Endothelial cell of umbilical vein (primary cell): ENCODE data around the gene TERF2IP. TPM values are rescaled to one million over a fixed set of nuclear protein-coding genes. Genes with fewer than 3 reads are reported as not detected.

Source experiments
- BruUV-seq: library from RNA; stranded (reverse); fragments of 400-500 nt; replicated peaks from 2 replicates; lab custom pipeline; 2021; lab: Mats Ljungman, UMichigan
- CTCF ChIA-PET: fragments of 300-600, 350-600 bp; sonication (Branson Sonifier 250); formaldehyde crosslinking; loops from one replicate; lab custom pipeline; 2021; ENCODE audit warnings: antibody characterized with exemption, inconsistent platforms; lab: Charles Lee
- POLR2A ChIA-PET: fragments of 300-600, 350-600 bp; sonication (Branson Sonifier 250); formaldehyde crosslinking; loops from one replicate; lab custom pipeline; 2021; ENCODE audit warnings: antibody characterized with exemption, inconsistent platforms; lab: Charles Lee
- DNase-seq: peaks from one replicate; pipeline ENCODE4 v3.0.0-alpha.2; 2011; ENCODE audit warnings: low read depth, low spot score
- FAIRE-seq: peaks from 2 replicates; lab custom pipeline; 2011; peaks lifted over from hg19 to GRCh38; lab: Jason Lieb, UNC
- H2AFZ ChIP-seq: 2 replicates; pipeline ENCODE4 v1.6.0; 2012; ENCODE audit warnings: low read depth, low read length, control low read depth, inconsistent platforms
- H3K27ac ChIP-seq: 2 replicates; pipeline ENCODE4 v1.5.1; 2011; ENCODE audit warnings: low read depth, mild to moderate bottlenecking, control low read depth, low read length, moderate library complexity; ENCODE audit not compliant: insufficient read depth
- H3K27me3 ChIP-seq, 2 experiments: 2 replicates each; pipeline versions ENCODE4 v1.6.0 to v1.6.1; 2011; ENCODE audit warnings: low read length in 2 of 2, mixed read lengths in 1 of 2; ENCODE audit not compliant: control insufficient read depth in 2 of 2, insufficient read depth in 2 of 2
- H3K36me3 ChIP-seq, 2 experiments: 2 replicates in 1 of 2; 3 replicates in 1 of 2; pipeline ENCODE4 v1.5.1; 2011; ENCODE audit warnings: low read length in 2 of 2, mild to moderate bottlenecking in 1 of 2, moderate library complexity in 1 of 2; ENCODE audit not compliant: control insufficient read depth in 2 of 2, insufficient read depth in 2 of 2; ENCODE audit errors: extremely low read depth in 1 of 2
- H3K4me1 ChIP-seq: 3 replicates; pipeline ENCODE4 v1.5.1; 2011; ENCODE audit warnings: mild to moderate bottlenecking, low read length; ENCODE audit not compliant: control insufficient read depth, insufficient read depth; ENCODE audit errors: extremely low read depth
- H3K4me2 ChIP-seq: 2 replicates; pipeline ENCODE4 v1.6.1; 2011; ENCODE audit warnings: low read length, control low read depth, mixed read lengths; ENCODE audit not compliant: insufficient read depth
- H3K4me3 ChIP-seq, 3 experiments: fragments of 200-600 bp in 1 of 3; sonication (generic), shearing (Covaris generic) in 1 of 3; replicated peaks in 1 of 3; 2 replicates each; pipeline ENCODE4 v1.5.1; 2011 to 2016; ENCODE audit warnings: control low read depth in 3 of 3, low read length in 3 of 3, mild to moderate bottlenecking in 2 of 3, inconsistent platforms in 1 of 3, low read depth in 1 of 3, moderate library complexity in 1 of 3; ENCODE audit not compliant: insufficient read depth in 1 of 3
- H3K79me2 ChIP-seq: 2 replicates; pipeline ENCODE4 v1.6.0; 2012; ENCODE audit warnings: low read length, inconsistent platforms; ENCODE audit not compliant: control insufficient read depth, insufficient read depth
- H3K9ac ChIP-seq: replicated peaks from 2 replicates; pipeline ENCODE3; 2011; ENCODE audit warnings: low read length, control low read depth; ENCODE audit not compliant: insufficient read depth; ENCODE audit errors: extremely low read depth
- H3K9me1 ChIP-seq: replicated peaks from 3 replicates; pipeline ENCODE4 v1.6.0; 2011; ENCODE audit warnings: mild to moderate bottlenecking, low read length; ENCODE audit not compliant: control insufficient read depth, insufficient read depth; ENCODE audit errors: extremely low read depth
- H3K9me3 ChIP-seq: replicated peaks from 2 replicates; pipeline ENCODE4 v1.5.1; 2012; ENCODE audit warnings: low read length, inconsistent platforms; ENCODE audit not compliant: control insufficient read depth, insufficient read depth
- H4K20me1 ChIP-seq: replicated peaks from 2 replicates; pipeline ENCODE3; 2011; ENCODE audit warnings: mild to moderate bottlenecking, low read length; ENCODE audit not compliant: control insufficient read depth, insufficient read depth; ENCODE audit errors: extremely low read depth
- FOS ChIP-seq: IDR thresholded peaks from 2 replicates; pipeline ENCODE4 v1.6.1; 2011; ENCODE audit warnings: mild to moderate bottlenecking, low read length, moderate library complexity, borderline replicate concordance; ENCODE audit not compliant: insufficient read depth
- JUN ChIP-seq: IDR thresholded peaks from 2 replicates; pipeline ENCODE4 v1.6.1; 2011; ENCODE audit warnings: borderline replicate concordance, low read depth; ENCODE audit not compliant: insufficient read length, insufficient read depth
- POLR2A ChIP-seq: IDR thresholded peaks from 2 replicates; pipeline ENCODE4 v1.6.1; 2012; ENCODE audit warnings: low read depth, mild to moderate bottlenecking, control low read depth, low read length
- dilution Hi-C: fragments of 300-500 bp; cut with MboI; formaldehyde crosslinking; loops from one replicate; pipeline ENCODE4 v1.15.0; 2019; ENCODE audit warnings: low sequenced_read_pairs; ENCODE audit not compliant: extremely low pct_ligation_motif_present
- intact Hi-C: fragments of 100-400 bp; cut with micrococcal nuclease; formaldehyde crosslinking; loops from one replicate; pipeline ENCODE4 v1.10.0; 2022
- polyA plus RNA-seq, 4 experiments: library from polyadenylated mRNA; depleted of rRNA in 3 of 4; stranded (reverse) in 3 of 4; unstranded in 1 of 4; fragments of >200 nt; gene quantifications; 2 replicates each; pipeline versions ENCODE4 v1.2.1 to v1.2.3, GENCODE V29; 2011 to 2012; ENCODE audit warnings: missing spikeins in 1 of 4
- total RNA-seq: library from RNA; stranded (reverse); gene quantifications from 2 replicates; pipeline ENCODE4 v1.2.3, GENCODE V29; 2021
- TF ChIP-seq, protein P1 (sequence below), 2 donors: IDR thresholded peaks; 1 replicate in 1 of 2; 2 replicates in 1 of 2; pipeline ENCODE4 v1.5.1; 2011; ENCODE audit warnings: low read length in 2 of 2, mild to moderate bottlenecking in 2 of 2, moderate library complexity in 2 of 2, control low read depth in 1 of 2, inconsistent platforms in 1 of 2, low read depth in 1 of 2; ENCODE audit not compliant: insufficient read depth in 1 of 2; ENCODE audit errors: extremely low read depth in 1 of 2

TERF2IP gene
- total and polyA plus RNA-seq, 2 donors (not counting 3 experiments of a cell fraction or from before 2014, with no cell fraction given), result 19.0 to 41.5 TPM

GRCh38 chr16:75620326-75621169 is 27.0 kb upstream of the TERF2IP start:
- POLR2A ChIA-PET, result no interaction called here
- Histone ChIP-seq H3K9me3 (no peaks in the 10 kb centered on the region), H4K20me1 (no peaks in the 10 kb centered on the region), H3K4me3 (no peak overlapping the region), H3K79me2 (peaks cover 14% of the 10 kb centered on the region), H3K36me3 (peaks cover 7 to 9% of the 10 kb centered on the region in 2 experiments), H3K9ac (no peak overlapping the region), H3K9me1 (no peaks in the 10 kb centered on the region), H3K27ac (no peak overlapping the region), H3K4me2 (no peak overlapping the region), H3K4me1 (peaks cover 14% of the 10 kb centered on the region), H3K27me3 (no peaks in the 10 kb centered on the region), H2AFZ (no peak overlapping the region)
- no TSS peak for BruUV-seq
- DNase-seq (no peak), FAIRE-seq (no peak)
- dilution Hi-C loops, result no loop called here
- TF ChIP-seq JUN, result no peak
- TF ChIP-seq, protein P1, sequence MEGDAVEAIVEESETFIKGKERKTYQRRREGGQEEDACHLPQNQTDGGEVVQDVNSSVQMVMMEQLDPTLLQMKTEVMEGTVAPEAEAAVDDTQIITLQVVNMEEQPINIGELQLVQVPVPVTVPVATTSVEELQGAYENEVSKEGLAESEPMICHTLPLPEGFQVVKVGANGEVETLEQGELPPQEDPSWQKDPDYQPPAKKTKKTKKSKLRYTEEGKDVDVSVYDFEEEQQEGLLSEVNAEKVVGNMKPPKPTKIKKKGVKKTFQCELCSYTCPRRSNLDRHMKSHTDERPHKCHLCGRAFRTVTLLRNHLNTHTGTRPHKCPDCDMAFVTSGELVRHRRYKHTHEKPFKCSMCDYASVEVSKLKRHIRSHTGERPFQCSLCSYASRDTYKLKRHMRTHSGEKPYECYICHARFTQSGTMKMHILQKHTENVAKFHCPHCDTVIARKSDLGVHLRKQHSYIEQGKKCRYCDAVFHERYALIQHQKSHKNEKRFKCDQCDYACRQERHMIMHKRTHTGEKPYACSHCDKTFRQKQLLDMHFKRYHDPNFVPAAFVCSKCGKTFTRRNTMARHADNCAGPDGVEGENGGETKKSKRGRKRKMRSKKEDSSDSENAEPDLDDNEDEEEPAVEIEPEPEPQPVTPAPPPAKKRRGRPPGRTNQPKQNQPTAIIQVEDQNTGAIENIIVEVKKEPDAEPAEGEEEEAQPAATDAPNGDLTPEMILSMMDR (IDR thresholded peaks at IDR 0.05; ENCODE audit: extremely low read depth in 1 of 2, insufficient read depth in 1 of 2, low read depth in 1 of 2, low read length in 2 of 2), result no peak
- TF ChIP-seq FOS, result no peak
- CTCF ChIA-PET, result interaction anchor here (0.8 to 1.4 kb wide), 11 partner anchors 10 to 421 kb away, joined by 3 to 10 read pairs (median 4); partner anchors contain the start of gene GABARAPL2
- intact Hi-C loops, result loop anchor here (1.0 kb wide), 2 partner anchors 65 to 149 kb away; no protein-coding TSS in a partner anchor

- intact Hi-C loops (loop anchor here (1.0 kb wide), 2 partner anchors 66 to 150 kb away; no protein-coding TSS in a partner anchor), dilution Hi-C loops (no loop called here)
- Histone ChIP-seq H3K4me1 (peaks cover 14% of the 10 kb centered on the region), H2AFZ (no peak overlapping the region), H3K4me2 (no peak overlapping the region), H3K27me3 (no peaks in the 10 kb centered on the region), H3K9ac (no peak overlapping the region), H3K79me2 (peaks cover 14% of the 10 kb centered on the region), H3K9me1 (no peaks in the 10 kb centered on the region), H3K4me3 (no peak overlapping the region), H3K36me3 (peaks cover 7 to 13% of the 10 kb centered on the region in 2 experiments), H3K27ac (no peak overlapping the region), H4K20me1 (no peaks in the 10 kb centered on the region), H3K9me3 (no peaks in the 10 kb centered on the region)
- no TSS peak for BruUV-seq
- DNase-seq (peak; percentile 58), FAIRE-seq (peak; percentile 57)
- TF ChIP-seq POLR2A, result no peak
- TF ChIP-seq, protein P1 (IDR thresholded peaks at IDR 0.05; ENCODE audit: extremely low read depth in 1 of 2, insufficient read depth in 1 of 2, low read depth in 1 of 2, low read length in 2 of 2), result peak; percentile 18 to 31
- CTCF ChIA-PET, result interaction anchor here (0.6 to 1.4 kb wide), 15 partner anchors 11 to 422 kb away, joined by 3 to 10 read pairs (median 4); partner anchors contain the start of genes GABARAPL2, KARS1, TERF2IP and TMEM170A
- POLR2A ChIA-PET, result no interaction called here
Observed at GRCh38 chr16:75621170-75621477, 26.4 kb upstream of the TERF2IP start.
